PC-9 (cell line): ENCODE data around the gene PTGES3L. TPM values are rescaled to one million over a fixed set of nuclear protein-coding genes. Genes with fewer than 3 reads are reported as not detected.

Experiments
- Bru-seq: library from RNA; stranded (reverse); fragments of 400-500 nt; gene quantifications from one replicate; lab custom pipeline; 2021; lab: Mats Ljungman, UMichigan
- BruChase-seq, 2 experiments: library from RNA; stranded (reverse); fragments of 400-500 nt; gene quantifications; one replicate each; lab custom pipeline; 2021; lab: Mats Ljungman, UMichigan
- BruUV-seq: library from RNA; stranded (reverse); fragments of 400-500 nt; replicated peaks from 2 replicates; lab custom pipeline; 2021; lab: Mats Ljungman, UMichigan
- CTCF ChIA-PET: fragments of 300-600 bp; sonication (Branson Sonifier 250); formaldehyde crosslinking; loops from one replicate; lab custom pipeline; 2022; ENCODE audit warnings: antibody characterized with exemption; lab: Charles Lee
- POLR2A ChIA-PET: fragments of 300-600 bp; sonication (Branson Sonifier 250); formaldehyde crosslinking; loops from one replicate; lab custom pipeline; 2022; ENCODE audit warnings: antibody characterized with exemption; ENCODE audit not compliant: unreplicated experiment; lab: Charles Lee
- DNase-seq, 2 experiments: peaks; one replicate each; pipeline versions ENCODE4 v3.0.0 to v3.0.0-alpha.2; 2015 to 2022; ENCODE audit warnings: mixed read lengths in 1 of 2
- H2AFZ ChIP-seq: fragments of 200-600 bp; sonication (generic); 2 replicates; pipeline ENCODE4 v1.8.1; 2017; ENCODE audit warnings: antibody characterized with exemption
- H3F3A ChIP-seq: fragments of 200-600 bp; sonication (generic); 2 replicates; pipeline ENCODE4 v1.8.1; 2017; ENCODE audit warnings: antibody characterized with exemption, mild to moderate bottlenecking, low read depth; ENCODE audit not compliant: insufficient read depth
- H3K27ac ChIP-seq: fragments of 200-600 bp; sonication (generic); 2 replicates; pipeline ENCODE4 v1.6.1; 2016; ENCODE audit warnings: mixed run types
- H3K27me3 ChIP-seq: fragments of 200-600 bp; sonication (generic); 2 replicates; pipeline ENCODE4 v1.6.1; 2016; ENCODE audit warnings: low read depth, mixed run types; ENCODE audit not compliant: insufficient read depth
- H3K36me3 ChIP-seq: fragments of 200-600 bp; sonication (generic); 2 replicates; pipeline ENCODE4 v1.6.1; 2016; ENCODE audit warnings: low read depth, mixed run types
- H3K4me1 ChIP-seq: fragments of 200-600 bp; sonication (generic); replicated peaks from 2 replicates; pipeline ENCODE4 v1.6.1; 2016; ENCODE audit warnings: mixed run types; ENCODE audit not compliant: insufficient read depth
- H3K4me2 ChIP-seq: fragments of 200-600 bp; sonication (generic); 2 replicates; pipeline ENCODE4 v1.6.1; 2017; ENCODE audit warnings: mixed run types
- H3K4me3 ChIP-seq: fragments of 200-600 bp; sonication (generic); 2 replicates; pipeline ENCODE4 v1.6.1; 2016; ENCODE audit warnings: mixed run types
- H3K79me2 ChIP-seq: fragments of 200-600 bp; sonication (generic); 2 replicates; pipeline ENCODE4 v1.6.1; 2017; ENCODE audit warnings: low read depth, mixed run types
- H3K9me2 ChIP-seq: fragments of 200-600 bp; sonication (generic); 2 replicates; pipeline ENCODE4 v1.8.1; 2017; ENCODE audit warnings: mild to moderate bottlenecking; ENCODE audit not compliant: insufficient read depth
- H3K9me3 ChIP-seq: fragments of 200-600 bp; sonication (generic); 2 replicates; pipeline ENCODE4 v1.8.1; 2016; ENCODE audit warnings: low read depth; ENCODE audit not compliant: insufficient read depth
- H4K20me1 ChIP-seq: fragments of 200-600 bp; sonication (generic); 2 replicates; pipeline ENCODE4 v1.8.1; 2017; ENCODE audit not compliant: insufficient read depth
- EZH2 ChIP-seq: fragments of 200-600 bp; sonication (generic); IDR thresholded peaks from 2 replicates; pipeline ENCODE4 v1.8.0; 2017; ENCODE audit warnings: antibody characterized with exemption, low read depth
- intact Hi-C: fragments of 100-400 bp; cut with micrococcal nuclease; formaldehyde crosslinking; loops from one replicate; pipeline ENCODE4 v1.10.0; 2022; ENCODE audit not compliant: unreplicated experiment
- long read RNA-seq: library from polyadenylated mRNA; stranded (forward); transcript quantifications from one replicate; pipeline ENCODE4 v2.0.0, GENCODE V29; 2022
- total RNA-seq: library from RNA; stranded (reverse); gene quantifications from 2 replicates; pipeline ENCODE4 v1.2.3, GENCODE V29; 2021
- TF ChIP-seq, protein P1 (sequence below): fragments of 200-600 bp; sonication (generic); conservative IDR thresholded peaks from 2 replicates; pipeline ENCODE4 v1.6.1; 2017; ENCODE audit warnings: mixed run types, antibody characterized with exemption, mild to moderate bottlenecking, moderate library complexity

Gene PTGES3L
- total RNA-seq (0.70 and 1.3 TPM in 2 replicates), Bru-seq, nascent RNA (percentile 18 among the genes with signal in this experiment), BruChase-seq, experiment 1, labeled RNA remaining after a 2-hour chase (percentile 39 among the genes with signal in this experiment), BruChase-seq, experiment 2, labeled RNA remaining after a 6-hour chase (percentile 49 among the genes with signal in this experiment)
- long read RNA-seq = 0 reads

DNA sequence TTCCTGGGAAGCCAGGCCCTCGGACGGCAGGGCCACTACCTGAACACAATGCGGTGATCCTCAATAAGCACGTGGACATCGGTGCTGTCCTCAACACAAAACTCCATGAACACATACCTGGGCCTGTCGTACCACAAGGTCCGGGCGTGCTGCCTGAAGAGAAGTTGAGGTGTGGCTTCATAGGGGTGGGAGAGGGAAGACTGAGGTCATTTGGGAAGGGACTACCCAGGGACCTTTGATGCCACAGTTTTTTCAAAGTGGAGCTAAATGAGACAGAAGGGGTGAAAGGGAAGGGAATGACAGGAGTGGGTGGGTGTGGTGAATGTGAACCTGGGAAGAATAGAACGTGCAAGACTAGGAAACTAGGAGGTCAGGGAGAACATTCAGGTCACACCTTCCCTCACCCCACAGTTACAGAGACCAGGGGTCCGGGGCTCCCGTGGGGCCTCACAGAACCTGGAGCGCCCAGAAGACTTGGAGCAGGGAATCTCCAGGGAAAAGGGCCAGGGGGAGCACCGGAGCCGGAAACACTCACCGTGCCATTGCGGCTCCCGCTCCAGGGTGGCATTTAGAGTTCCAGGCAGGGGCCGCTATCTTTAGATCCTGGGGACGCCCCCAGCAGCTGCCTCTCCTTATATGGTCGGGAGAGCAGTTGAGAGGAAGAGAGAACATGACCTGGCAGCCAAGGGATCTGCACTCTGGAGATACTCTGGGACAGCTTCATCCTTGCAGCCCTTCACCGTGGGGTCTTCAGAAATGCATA is at the start of gene PTGES3L:
Gene PTGES3L (minus strand): TSS at position 570 of the 763 bp plus-strand sequence. CDS start 27 bp downstream, at position 543.
- intact Hi-C loops = loop anchor here (1.0 kb wide), 1 partner anchor 11 kb away; no protein-coding TSS in a partner anchor
- CTCF ChIA-PET = no interaction called here
- peaks cover 39% of the 10 kb centered on the region for H3K79me2 ChIP-seq
- H3K27me3 ChIP-seq = no peaks in the 10 kb centered on the region
- no peaks in the 10 kb centered on the region; the same call in 1 of the 2 replicates for H3F3A ChIP-seq
- peak within 1 kb of the TSS; percentile 95 for H3K4me2 ChIP-seq
- no TSS peak for BruUV-seq
- no peaks in the 10 kb centered on the region for H3K36me3 ChIP-seq
- POLR2A ChIA-PET = no interaction called here
- peak within 1 kb of the TSS; percentile 25; the same call in 1 of the 2 replicates for H3K27ac ChIP-seq
- TF ChIP-seq EZH2 = no peak
- TF ChIP-seq, protein P1, sequence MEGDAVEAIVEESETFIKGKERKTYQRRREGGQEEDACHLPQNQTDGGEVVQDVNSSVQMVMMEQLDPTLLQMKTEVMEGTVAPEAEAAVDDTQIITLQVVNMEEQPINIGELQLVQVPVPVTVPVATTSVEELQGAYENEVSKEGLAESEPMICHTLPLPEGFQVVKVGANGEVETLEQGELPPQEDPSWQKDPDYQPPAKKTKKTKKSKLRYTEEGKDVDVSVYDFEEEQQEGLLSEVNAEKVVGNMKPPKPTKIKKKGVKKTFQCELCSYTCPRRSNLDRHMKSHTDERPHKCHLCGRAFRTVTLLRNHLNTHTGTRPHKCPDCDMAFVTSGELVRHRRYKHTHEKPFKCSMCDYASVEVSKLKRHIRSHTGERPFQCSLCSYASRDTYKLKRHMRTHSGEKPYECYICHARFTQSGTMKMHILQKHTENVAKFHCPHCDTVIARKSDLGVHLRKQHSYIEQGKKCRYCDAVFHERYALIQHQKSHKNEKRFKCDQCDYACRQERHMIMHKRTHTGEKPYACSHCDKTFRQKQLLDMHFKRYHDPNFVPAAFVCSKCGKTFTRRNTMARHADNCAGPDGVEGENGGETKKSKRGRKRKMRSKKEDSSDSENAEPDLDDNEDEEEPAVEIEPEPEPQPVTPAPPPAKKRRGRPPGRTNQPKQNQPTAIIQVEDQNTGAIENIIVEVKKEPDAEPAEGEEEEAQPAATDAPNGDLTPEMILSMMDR = no peak
- H3K4me3 ChIP-seq = peak within 1 kb of the TSS; percentile 81
- peaks cover 20% of the 10 kb centered on the region for H3K4me1 ChIP-seq
- no peaks in the 10 kb centered on the region for H3K9me3 ChIP-seq
- DNase-seq = peak in 1 of 2 experiments; percentile 35
- peaks cover 4% of the 10 kb centered on the region; the same call in 1 of the 2 replicates for H4K20me1 ChIP-seq
- no peaks in the 10 kb centered on the region for H3K9me2 ChIP-seq
- H2AFZ ChIP-seq = peak within 1 kb of the TSS; percentile 80

GRCh38 chr17:43028221-43028861 is 48.5 kb upstream of the PTGES3L start:
- no peaks in the 10 kb centered on the region for H4K20me1 ChIP-seq
- no peak for TF ChIP-seq EZH2
- TF ChIP-seq, protein P1 = no peak
- intact Hi-C loops = no loop called here
- no peak for DNase-seq
- no peaks in the 10 kb centered on the region for H3K79me2 ChIP-seq
- no peaks in the 10 kb centered on the region for H3K36me3 ChIP-seq
- H3K9me3 ChIP-seq = no peaks in the 10 kb centered on the region
- no peak overlapping the region for H2AFZ ChIP-seq
- H3K4me3 ChIP-seq = no peak overlapping the region
- BruUV-seq = no TSS peak
- H3K9me2 ChIP-seq = no peaks in the 10 kb centered on the region
- no peaks in the 10 kb centered on the region for H3K27me3 ChIP-seq
- ChIA-PET CTCF (interaction anchor here (0.6 kb wide), 1 partner anchor 310 kb away, joined by 3 read pairs; no protein-coding TSS in a partner anchor), POLR2A (no interaction called here)
- H3K4me2 ChIP-seq = no peak overlapping the region
- no peak overlapping the region for H3K27ac ChIP-seq
- peaks cover 17% of the 10 kb centered on the region; the same call in 1 of the 2 replicates for H3F3A ChIP-seq
- H3K4me1 ChIP-seq = no peaks in the 10 kb centered on the region
